ENCODE measurements around the gene FCRL2.

FCRL2 gene, protein sequence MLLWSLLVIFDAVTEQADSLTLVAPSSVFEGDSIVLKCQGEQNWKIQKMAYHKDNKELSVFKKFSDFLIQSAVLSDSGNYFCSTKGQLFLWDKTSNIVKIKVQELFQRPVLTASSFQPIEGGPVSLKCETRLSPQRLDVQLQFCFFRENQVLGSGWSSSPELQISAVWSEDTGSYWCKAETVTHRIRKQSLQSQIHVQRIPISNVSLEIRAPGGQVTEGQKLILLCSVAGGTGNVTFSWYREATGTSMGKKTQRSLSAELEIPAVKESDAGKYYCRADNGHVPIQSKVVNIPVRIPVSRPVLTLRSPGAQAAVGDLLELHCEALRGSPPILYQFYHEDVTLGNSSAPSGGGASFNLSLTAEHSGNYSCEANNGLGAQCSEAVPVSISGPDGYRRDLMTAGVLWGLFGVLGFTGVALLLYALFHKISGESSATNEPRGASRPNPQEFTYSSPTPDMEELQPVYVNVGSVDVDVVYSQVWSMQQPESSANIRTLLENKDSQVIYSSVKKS

DNA sequence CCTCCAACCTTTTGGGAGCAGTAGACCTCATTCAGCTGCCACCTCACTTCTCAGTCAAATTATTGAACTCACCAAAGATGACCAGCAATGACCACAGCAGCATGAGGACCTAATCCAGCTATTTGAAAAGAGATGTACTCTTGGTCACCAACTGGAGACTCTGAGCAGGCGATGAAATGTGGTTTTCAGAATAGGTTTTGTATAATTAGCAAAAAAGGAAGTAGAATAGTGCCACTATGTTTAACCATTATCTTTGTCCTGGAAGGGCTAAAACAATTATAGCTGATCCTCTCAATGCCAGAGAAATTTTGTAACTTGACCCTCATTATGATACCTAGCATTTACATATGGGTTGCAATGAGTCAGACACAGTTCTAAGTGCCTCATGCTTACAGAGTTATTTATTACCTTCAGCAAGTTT, at the start of gene FCRL2:
FCRL2 (minus strand) TSS at position 162 of the 421 bp plus-strand sequence; CDS start at position 103, 59 bp downstream.
- DNase-seq (ENCODE audit: low spot score) = no peak

DNA sequence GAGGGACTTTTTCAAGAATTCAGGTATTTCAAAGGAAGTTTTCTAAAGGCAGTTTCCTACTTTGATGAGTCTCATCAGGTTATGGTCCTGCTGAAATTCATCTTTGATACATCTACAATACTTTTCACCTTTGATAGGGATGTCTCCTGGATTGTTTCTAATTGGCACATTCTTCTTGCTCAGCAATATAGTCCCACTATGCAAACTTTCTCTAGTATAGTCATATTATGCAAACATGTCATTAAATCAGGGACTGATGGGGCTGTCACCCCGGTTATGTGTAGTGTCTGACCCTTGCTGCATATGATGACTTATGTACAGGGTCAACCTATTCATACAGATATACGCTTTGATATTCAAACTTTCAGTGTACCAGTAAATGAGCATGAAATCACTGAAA, 43.4 kb upstream of the FCRL2 start:
- DNase-seq (ENCODE audit: low spot score) = no peak

DNA sequence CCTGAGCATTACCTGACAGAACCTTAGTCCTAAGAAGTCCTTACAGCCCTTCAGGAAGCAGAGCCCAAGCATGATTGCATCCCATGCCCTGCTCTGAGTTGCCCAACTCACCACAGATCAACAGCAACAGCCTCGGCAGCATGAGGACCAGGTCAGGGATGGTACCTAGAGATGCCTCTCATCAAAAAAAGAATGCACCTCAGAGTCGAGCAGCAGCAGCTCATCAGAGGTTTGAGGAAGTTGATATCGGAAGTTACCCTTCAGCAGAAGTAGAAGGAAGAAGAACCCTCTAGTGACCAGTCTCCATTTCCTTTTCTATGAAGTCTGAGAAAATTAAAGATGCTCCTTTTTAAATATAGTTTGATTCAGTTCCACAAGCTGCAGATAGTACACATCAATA, 43.0 kb upstream of the FCRL2 start, which contains the start of gene FCRL1:
FCRL1 (minus strand) TSS at position 225 of the 400 bp plus-strand sequence; CDS start at position 142, 83 bp downstream.
- no peak for DNase-seq (ENCODE audit: low spot score)

DNA sequence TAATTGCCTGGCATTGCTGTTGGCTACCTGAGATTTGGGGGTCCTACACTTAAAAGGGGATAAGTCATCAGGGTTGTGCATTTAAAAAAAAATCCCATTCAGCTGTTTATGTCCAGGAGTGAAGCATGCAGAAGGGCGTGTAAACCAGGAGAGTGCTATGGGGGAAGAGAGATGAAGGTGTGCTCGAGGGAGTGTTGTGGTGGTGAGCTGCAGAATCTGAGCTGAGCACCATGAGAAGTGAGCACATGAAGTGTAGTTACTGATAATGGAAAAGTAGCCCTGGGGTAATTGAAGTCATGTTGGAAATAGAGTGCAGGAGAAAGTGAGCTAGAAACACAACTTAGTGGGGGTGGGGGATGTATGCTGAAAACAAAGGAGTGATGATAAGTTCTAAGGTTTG, 42.3 kb upstream of the FCRL2 start:
- no peak for DNase-seq (ENCODE audit: low spot score)

DNA sequence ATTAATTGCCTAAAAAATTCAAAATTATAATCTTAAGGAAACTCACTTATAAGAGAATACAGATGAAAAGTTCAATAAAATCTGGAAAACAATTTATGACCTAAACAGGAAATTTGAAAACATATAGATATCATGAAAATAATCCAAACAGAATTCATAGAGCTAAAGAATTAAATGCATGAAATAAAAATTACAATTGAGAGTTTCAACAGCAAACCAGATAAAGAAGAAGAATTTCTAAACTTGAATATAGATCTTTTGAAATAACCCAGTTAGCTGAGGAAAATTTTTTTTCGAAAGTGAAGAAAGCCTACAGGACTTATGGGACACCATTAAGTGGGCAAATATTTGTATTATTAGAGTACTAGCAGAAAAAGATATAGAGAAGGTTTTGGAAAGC, 36.3 kb upstream of the FCRL2 start:
- DNase-seq (ENCODE audit: low spot score) = no peak

DNA sequence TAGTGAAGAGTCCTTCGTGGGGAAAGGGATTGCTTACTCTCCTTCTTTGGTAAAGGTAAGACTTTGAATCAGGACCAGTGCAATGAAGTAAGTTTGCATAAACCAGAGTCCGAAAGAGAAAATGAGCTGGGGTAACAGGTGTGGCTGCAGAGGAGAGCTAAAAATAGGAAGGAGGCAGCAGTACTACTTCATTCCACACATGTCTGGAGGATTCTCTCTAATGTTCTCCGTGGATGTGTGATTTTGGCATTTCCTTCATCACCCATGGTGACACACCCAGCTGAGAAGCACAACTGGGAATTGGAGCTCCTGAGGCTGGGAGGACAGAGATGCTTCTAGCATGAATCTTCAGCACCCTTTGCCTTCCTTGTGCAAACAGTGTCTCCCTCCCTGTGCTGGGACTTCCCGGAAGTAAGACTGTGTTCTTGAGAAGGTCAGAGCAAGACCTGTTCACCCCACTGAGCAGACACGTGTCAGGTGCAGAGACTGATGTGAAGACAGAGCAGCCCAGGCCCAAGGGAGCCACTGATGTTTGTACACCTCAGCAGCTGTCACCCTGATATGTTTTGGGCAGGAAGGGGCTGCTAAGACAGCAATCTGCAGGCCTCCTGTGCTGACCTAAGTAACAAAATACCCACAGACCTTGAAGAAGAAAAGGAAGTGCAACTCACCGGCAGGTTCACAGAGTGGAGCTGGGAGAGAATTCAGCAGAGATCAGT, 29.7 kb upstream of the FCRL2 start:
- DNase-seq (ENCODE audit: low spot score) = no peak

DNA sequence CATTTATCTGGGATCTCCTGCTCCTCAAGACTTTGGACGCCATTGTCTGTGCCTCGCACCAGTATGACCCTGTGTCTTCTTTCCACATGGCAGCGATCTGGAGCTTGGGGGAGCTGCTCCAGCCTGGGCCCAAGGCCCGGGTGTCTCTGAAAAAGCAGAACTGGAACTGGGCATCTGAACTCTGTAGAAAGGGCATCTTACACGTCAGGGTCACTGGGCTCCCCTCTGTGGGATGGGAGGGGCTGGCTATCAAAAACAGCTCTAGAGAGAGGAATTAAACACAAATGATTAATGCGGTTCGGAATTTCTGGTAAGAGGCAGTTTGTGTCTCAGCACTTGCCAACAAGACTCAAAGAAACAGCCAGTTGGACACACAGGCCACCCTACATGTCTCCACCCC, 26.9 kb upstream of the FCRL2 start:
- DNase-seq (ENCODE audit: low spot score) = no peak

DNA sequence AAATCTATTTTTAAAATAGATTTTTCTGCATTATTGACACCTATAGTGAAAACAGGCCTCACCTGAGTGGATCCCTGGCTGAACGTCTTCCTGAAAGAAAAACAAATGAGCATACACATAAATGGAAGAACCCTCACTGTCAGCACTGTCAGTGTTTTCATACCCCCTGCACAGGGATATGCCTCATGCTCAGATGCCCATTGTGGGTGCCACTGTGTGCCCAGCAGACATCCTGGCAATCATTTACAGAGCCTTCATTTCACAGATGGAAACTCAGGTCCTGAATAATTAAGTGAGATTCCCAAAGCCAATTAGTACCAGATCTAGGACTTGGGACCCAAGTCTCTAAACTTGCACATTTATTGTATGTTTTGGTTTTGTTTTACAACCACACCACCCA, 23.1 kb upstream of the FCRL2 start:
- no peak for DNase-seq (ENCODE audit: low spot score)

DNA sequence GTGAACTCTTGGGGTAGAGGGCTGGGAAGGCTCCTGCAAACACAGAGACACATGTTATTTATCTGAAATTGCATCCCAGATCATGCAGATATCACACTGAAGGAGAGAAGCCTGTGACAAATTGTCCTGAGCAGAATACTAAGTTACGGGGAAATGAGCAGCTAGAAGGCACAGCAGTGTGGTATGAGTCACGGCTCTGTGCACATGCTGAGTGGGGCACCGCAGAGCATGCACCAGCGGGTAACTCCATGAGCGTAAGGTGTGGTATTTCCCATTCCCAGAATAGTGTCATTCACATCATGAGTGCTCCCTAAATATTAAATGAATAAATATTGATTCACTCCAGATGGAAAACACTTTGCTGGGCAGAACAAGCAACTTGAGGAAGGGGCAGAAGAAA, 21.3 kb upstream of the FCRL2 start:
- no peak for DNase-seq (ENCODE audit: low spot score)

DNA sequence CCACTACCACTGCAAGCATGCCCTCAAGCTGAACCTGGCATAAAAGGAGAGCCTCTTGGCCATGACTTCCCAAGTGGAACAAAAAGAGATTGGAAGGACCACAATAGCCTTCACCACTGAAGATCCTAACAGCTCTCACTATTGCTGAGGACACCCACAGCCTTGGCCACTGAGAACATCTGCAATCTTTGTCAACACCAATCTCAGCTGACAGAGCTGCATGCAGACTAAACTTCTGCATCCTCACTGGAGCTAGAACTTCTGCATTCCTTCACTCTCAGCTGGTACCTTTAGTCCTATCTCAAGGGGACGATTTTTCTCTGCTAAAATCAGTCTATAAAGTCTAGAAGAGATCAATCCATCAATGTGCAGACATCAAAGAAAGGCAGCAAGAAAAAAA, 8.3 kb upstream of the FCRL2 start:
- DNase-seq (ENCODE audit: low spot score) = no peak

DNA sequence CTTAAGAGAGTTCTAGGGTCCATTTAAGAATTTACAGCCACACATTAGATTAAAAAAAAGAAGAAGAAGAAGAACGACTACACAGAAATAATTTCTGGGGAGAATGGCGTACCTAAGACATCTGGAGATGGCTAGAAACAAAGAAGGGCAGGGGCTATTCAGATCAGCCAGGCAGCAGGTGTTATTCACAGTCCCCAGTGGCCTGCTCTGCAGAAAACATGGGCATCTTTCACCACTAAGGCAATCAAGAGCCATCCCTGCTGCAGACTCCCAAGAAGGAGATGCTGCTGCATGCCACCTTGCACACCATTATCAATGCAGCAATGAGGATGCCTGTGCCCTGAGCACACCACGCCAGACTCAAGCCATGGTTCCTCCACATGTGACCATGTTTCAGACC, 7.9 kb upstream of the FCRL2 start:
- DNase-seq (ENCODE audit: low spot score) = no peak

DNA sequence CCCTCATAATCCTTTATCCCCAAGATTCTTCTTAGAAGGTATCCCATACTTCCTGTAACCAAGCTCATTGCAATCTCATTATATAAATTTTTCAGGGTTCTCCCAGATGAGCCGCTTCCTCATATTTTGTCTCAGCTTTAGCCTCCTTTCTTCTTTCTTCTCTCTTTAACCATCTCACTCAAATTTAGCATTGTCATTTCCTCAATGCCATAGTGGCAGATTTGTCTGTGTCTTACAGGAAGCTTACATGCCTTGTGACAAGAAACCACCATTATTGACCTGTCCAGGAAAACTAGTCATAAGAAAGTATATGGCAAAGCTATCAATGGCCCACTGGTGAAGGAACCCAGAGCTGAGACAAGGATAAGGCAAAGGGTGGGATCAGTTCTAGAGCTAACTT, 6.0 kb upstream of the FCRL2 start:
- DNase-seq (ENCODE audit: low spot score) = no peak

DNA sequence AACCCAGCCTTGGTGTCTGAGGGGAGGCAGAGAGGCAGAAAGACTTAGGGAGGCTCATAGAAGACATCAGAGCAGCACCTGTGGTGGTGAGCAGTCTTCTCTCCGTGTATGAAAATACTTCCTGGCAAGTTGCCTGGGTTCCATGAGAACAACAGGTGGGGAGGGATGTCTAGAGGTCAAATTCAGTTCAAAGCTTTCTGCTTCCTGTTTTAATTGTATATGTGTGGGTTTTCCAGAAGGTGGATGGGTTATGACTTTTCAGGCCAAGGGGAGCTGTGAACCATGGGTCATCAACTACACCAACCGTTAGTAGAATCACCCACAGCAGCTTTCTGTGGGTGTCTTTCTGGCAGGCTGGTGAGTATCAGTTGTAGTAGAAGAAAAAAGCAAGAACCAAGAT, 4.1 kb upstream of the FCRL2 start:
- DNase-seq (ENCODE audit: low spot score) = no peak

DNA sequence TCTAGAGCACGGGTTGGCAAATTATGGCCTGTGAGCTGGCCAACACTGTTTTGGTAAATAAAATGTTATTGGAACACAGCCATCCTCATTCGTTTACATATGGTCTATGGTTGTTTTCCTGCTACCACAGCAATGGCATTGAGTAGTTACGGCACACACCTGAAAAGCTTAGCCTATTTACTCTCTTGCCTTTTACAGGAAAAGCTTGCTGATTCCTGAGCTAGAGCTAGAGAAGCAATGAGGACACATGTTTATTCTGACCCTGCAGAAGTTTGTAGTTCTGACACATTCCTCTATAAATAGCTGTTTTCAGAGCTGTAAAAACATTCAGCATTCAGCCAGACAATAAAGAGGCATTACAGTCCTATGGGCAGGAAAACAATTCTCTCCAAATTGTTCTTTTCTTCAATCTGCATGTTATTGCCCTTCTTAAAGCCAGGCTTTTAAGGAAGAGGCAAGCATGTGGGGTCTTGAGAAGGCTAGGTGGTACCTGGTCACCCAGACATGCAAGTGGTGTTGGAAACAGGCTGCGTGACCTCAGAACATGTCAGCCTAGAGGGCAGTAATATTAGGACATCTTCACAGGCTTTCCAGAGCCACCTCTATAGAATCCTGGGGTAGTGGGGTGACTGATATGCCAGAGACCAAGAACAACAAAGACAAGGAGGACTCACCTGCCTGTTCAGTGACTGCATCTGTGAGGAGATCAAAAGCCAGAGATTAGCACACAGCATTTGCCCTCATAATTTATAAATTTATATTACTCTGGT, 1.6 kb downstream of the FCRL2 start:
- no peak for DNase-seq (ENCODE audit: low spot score)

DNA sequence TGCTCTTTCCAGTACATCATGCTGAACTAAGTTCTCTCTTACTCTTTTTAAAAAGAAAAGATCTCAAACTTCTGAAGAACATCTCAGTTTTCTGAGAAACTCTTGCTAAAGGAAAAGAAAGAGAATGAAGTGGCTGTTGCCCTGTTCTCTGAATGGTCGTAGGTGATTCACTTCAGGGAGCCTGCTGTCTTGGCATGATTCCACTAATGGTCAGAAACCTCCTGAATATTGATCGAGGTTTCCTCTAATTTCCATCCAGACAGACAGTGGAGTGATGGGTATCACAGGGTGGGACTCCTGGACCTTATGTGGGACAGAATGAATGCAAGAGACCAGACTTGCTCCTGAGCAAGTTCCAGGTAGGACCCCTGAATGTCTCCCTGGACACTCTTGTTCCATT, 2.5 kb downstream of the FCRL2 start:
- no peak for DNase-seq (ENCODE audit: low spot score)

DNA sequence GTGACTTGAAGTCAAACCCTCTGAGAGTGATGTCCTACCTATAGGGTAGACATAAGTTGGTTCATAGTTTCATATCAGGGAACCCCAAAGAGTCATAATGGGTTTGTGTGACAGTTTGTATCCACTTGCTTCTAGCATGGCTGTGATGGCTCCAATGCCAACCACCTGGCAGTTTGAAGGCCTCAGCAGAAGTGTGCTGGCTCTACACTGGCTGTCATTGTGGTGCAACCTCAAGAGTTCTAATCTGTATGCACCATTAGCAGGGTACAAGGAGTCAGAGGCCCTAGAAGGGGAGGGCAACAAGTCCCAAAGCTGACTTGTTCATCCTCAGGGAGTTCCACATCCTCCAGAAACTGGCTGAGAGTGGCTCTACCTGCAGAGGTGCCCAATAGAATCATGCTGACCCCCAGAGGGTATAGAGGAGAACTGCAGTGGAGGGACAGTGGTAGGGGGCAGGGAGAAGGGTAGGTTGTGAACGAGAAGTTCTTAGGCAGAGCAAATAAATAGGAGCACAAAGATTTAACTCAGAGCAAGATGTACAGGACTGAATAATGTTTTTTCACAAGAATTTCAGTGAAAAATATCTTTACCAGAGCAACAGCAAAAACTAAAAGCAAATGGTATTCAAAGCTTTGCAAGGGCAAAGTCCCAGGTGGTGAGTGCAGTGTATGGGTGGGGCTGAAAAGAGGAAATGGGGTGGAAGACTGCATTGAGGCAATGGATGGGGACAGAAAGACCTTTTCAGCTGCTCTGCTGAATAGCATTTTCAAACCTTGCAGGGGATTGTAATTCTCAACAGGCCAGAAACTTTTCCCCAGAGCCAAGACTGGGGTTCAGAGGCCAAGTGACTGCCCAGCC, 3.2 kb downstream of the FCRL2 start:
- DNase-seq (ENCODE audit: low spot score) = no peak

DNA sequence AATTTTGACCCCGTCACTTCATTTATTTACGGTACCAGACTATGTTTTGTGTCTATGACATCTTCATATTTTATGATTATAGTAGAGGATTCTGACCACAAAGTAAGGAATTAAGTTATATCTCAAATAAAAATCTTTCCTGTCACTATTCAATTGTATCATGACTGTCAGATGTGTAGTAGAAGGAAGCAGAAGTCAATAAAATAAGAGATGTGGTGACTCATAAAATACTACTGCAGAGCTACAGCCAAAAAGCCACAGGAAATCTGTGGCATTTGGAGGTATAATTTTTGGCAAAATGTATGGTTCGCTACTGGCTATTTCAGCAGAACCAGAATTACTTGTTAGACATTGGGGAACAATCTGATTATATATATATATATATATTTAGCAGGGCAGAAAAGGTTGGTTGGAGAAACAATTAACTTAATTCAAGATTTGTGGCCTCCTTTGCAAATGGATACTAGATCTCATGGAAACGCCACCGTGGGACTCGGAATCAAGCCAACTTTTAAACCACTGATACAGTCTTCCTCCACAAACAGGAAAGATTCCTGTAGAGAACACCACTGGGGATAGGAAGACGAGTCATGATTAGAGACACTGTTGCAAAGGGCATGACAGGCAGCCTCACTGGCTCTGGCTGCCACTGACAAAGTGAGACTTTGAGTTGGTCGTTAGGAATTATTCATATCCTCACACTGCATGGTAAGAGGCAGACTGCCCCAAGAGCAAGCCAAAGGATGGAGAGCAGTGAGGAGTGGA, 5.1 kb downstream of the FCRL2 start:
- no peak for DNase-seq (ENCODE audit: low spot score)

DNA sequence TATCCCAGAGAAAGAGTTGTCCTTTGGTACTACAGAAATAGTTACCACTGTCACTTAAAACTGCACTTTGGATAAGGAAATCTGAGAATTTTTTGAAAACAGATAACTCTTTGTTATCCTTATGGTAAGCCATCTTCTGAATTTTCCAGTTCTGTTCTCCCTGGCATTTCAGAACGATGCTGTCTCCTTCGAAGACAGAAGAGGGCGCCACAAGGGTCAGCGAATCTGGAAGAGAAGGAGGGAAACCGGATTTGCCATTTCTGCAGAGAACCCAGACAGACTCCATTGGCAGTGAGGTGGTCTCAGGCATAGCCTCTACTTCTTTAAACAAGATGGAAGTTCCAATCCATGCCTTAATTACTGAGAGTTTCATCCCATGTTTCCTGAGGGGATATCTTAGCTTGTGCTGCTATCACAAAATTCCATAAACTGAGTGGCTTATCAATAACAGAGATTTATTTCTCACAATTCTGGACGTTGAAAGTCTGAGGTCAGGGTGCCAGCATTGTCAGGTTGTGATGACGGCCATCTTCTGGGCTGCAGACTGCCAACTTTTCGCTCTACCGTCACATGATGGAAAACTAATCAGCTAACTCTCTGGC, 6.4 kb downstream of the FCRL2 start:
- DNase-seq (ENCODE audit: low spot score) = no peak

DNA sequence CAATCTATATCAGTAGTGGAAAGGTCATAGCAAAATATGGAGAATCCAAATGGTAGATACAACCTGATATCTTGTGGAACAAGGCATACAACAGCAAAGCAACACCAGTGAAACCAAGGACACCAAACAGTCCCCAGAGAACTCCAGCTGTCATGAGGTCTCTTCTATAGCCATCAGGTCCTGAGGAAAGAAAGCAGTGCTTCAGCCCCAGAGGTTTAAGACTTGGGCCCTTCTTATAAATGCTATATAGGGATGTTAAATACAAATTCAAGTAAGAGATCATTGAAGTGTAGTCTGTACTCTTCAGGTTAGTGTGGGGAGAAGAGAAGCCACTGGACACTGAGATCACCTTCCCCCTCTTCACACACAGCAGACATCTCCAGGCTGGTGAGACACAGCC, 10.1 kb downstream of the FCRL2 start:
- DNase-seq (ENCODE audit: low spot score) = no peak

DNA sequence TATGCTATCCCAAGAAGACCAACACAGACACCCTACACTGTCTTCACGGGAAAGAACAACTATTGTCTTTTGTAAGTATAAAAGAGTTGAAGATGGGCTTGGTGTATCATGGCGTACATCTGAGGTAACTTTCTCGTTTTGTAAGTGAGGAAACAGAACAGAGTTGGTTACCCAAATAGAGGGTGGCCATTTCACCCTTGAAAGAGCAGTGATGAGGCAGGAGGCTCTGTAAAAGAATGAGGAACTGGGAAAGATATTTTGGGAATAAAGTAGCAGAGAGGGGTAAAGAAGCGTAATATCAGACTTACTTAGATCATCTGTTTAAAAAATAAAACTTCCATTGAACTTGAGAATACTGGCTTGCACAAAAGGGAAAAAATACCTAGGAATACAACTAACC, 18.9 kb downstream of the FCRL2 start:
- no peak for DNase-seq (ENCODE audit: low spot score)

Data from hematopoietic multipotent progenitor cell treated with erythropoietin and hydrocortisone succinate and interleukin-3 and kit ligand, for 15 days (in vitro differentiated cells).